GM18519 (cell line): ENCODE data around the gene CEACAM7.
"Not testable (repeated sequence)": the region's sequence is repeated elsewhere in the genome, so short reads cannot be mapped to it uniquely, and the experiment has no call there.

Source experiments
- ATAC-seq: cut with Tn5 transposase; IDR thresholded peaks from one replicate; pipeline ENCODE4 v1.9.1; 2021; ENCODE audit warnings: mild to moderate bottlenecking, moderate library complexity; ENCODE audit not compliant: unreplicated experiment, low FRiP score

Gene CEACAM7

DNA sequence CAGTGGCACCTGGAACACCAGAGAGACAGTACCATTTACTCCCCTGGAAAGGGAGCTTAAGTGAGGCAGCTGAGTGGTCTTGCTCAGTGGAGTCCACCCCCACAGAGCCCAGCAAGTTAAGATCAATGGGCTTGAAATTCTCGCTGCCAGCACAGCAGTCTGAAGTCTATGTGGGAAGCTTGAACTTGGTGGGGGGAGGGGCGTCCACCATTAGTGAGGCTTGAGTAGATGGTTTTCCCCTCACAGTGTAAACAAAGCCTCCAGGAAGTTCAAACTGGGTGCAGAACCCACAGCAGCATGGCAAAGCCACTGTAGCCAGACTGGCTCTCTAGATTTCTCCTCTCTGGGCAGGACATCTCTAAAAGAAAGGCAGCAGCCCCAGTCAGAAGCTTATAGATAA lies 30.9 kb downstream of the CEACAM7 start:
- no peak for ATAC-seq

DNA sequence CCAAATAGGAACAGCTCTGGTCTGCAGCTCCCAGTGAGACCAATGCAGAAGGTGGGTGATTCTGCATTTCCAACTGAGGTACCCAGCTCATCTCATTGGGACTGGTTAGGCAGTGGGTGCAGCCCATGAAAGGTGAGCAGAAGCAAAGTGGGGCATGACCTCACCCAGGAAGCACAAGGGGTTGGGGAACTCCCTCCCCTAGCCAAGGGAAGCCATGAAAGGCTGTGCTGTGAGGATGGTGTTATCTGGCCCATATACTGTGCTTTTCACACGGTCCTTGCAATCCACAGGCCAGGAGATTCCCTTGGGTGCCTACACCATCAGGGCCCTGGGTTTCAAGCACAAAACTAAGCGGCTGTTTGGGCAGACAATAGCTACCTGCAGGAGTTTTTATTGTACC lies 31.3 kb downstream of the CEACAM7 start:
- ATAC-seq = not testable (repeated sequence)

DNA sequence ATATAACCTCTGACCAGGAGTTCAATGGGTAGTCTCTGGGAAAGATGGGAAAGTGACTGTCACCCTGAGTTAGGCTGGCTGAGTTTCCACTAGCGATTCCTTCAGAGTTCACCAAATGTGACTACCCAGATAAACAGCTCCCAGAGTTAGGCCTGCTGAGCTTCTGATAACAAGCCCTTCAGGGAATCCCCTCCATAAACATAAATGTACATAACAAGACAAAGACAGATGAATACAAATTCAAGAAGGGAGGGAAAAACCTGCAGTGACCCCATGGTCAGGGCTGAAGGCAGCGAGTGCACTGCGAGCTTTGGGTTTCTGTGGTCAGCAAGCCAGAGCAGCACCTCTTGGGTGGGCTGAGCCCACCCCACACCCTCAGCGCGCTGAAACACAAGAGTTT lies 35.8 kb downstream of the CEACAM7 start:
- ATAC-seq = no peak

DNA sequence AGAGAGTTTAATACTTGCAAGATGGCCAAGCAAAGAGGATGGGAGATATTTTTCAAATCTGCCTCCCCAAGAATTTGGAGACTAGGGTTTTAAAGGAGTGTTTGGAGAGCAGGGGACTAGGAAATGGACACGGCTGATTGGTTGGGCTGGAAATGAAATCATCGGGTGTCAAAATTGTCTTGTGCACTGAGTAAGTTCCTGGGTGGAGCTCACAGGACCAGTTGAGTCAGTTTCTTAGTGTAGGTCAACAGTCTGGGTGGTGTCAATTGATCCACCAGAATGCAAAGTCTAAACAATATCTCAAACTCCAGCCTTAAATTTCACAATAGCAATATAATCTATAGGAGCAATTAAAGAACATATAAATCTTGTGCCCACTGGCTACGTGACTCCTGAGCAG lies 38.2 kb downstream of the CEACAM7 start:
- ATAC-seq = no peak

DNA sequence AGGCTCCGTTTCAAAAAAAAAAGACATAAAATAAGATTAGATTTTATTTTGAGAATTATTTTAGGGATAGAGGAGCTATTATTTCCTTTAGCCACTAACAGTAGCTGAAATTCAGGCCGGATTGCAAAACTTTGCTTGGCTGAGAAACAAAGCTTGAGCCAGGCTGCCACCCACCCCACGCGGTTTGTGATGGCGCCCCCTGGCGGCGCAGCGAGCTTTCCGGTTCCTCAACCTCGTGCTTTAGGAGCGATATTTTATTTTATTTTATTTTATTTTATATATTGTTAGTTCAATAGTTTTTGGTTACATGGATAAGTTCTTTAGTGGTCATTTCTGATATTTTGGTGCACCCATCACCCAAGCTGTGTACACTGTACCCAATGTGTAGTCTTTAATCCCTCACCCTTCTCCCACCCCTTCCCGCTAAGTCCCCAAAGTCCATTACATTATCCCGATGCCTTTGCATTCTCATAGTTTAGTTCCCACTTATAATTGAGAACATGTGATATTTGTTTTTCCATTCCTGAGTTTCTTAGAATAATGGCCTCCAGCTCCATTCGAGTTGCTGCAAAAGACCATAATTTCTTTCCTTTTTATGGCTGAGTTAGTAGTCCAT lies 41.4 kb downstream of the CEACAM7 start:
- ATAC-seq = no peak

DNA sequence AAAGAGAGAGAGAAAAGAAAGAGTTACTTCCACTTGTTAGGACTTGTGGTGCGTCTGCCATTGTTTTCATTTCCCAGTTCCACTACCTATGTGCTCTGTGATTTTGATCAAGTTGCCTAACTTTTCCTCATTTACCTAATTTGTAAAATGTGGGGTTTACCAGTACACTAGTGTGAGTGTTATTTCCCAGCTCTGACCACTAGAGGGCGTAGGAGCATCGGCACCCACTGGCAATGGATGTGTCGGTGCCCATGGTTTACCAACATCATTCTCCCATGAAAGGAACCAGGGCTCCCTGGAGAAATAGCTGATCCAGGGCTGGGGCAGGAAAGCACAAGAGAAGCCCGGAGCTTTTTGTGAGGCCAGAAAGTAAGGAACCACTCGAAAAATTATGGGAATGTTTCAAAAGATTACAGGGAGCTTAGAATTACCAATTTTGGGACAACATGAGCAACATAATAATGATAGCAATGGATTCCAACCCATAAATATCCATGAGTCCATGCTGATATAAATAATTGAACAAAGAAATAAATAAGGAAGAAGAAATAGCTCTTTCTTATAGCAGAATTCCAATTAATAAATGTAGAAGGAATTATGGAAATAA lies 46.1 kb downstream of the CEACAM7 start:
- ATAC-seq = no peak

DNA sequence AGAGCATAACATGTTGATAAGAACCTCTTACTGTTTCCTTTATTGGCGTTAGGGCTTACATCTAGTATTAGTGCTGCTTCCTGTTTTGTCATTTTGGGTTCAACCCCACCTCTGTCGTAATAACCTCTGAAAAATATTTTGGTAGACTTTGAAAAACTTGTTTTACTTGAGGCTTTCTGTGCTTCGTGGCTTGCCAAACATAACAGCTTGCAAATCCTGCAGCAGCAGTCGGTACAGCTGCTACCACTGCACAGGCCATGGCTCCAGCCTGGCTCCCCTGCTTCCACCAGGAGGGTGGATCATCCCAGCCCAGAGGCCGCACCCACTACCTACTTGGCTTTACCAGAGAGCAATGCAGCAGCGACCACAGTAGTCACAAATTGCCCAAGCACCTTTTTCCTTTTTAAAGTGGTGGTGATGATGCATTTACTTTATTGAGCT lies 49.4 kb downstream of the CEACAM7 start:
- no peak for ATAC-seq

DNA sequence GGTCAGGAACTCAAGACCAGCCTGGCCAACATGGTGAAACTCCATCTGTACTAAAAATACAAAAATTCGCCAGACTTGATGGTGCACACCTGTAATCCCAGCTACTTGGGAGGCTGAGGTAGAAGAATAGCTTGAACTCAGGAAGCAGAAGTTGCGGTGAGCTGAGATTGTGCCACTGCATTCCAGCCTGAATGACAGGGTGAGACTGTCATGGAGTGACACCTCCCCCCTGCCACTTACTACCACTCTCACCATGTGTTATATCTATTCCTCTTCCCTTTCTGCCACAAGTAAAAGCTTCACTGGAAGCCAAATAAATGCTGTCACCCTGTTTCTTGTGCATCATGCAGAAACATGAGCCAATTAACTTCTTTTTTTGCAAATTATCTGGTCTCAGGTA lies 50.6 kb downstream of the CEACAM7 start:
- no peak for ATAC-seq

DNA sequence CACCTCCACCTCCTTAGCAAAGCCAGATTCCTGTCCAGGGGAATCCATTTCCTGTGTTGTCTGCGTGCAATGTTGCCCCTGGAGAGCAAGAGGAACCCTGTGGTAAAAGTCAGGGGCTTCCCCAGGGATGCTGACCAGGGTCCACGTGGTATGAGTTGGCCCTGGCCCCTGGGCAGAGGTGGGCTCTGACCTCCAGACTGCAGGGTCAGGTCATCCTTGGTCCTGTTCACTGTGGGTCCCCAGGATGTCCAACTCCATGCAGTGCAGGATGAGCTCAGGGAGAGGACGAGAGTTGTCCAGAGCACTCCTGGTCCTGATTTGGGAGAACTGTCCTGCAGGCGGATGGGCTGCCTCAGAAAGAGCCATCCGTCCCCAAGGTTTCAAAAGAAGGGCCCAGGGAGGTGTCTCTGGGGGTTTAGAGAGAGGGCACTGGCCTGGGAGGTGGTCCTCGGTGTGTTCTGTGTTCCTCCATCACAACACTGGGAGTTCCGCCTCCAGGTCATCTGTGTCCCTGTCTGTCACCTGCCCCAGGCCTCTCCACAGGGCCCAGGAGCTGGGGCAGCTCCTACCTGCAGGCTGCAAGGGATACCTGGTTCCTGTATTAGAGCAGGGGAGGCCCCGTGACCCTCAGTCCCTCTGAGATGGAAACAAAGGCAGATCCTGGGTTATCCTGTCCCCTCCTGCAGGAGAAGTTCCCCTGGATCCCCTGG lies 59.9 kb downstream of the CEACAM7 start:
- no peak for ATAC-seq

DNA sequence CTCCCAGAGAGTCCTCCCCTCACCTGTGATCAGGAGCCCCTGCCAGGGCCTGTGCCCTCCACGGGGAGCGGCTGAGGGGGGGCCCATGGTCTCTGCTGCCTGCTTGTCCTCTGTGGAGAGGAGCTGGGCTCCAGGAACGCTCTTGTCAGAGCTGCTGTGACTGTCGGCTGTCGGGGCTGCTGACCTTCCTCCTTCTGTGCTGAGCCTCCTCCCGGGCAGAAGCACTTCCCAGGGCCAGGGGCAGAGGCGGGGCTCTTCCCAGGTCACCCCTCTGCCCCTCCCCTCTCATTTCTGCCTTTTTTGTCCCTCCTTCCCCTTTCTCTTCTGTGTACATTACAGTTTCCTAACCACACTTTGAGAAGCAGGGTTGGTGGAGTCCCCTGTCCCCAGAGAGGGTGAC lies 61.2 kb downstream of the CEACAM7 start, which contains the start of gene CEACAM4:
Gene CEACAM4 (minus strand): TSS at position 198 of the 400 bp plus-strand sequence. CDS start 111 bp downstream, at position 87.
- ATAC-seq = no peak

DNA sequence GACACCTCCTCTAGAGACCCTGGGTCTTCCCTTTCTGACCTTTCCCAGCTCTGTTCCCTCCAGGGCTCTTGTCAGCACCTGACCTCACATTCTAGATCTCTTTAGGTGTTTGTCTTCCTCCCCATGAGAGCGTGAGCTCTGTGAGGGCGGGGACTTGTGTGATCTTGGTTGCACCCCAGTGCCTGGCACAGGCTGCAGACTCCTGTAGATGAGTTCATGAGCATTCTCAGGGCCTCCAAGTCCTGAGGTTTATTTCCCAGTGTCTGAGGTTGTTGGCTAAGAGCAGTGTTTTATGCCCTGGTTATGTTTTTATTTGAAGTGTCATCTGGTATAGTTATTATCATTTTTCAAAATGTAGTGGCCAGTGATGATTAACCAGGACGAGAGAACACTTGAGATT lies 61.8 kb downstream of the CEACAM7 start:
- no peak for ATAC-seq

DNA sequence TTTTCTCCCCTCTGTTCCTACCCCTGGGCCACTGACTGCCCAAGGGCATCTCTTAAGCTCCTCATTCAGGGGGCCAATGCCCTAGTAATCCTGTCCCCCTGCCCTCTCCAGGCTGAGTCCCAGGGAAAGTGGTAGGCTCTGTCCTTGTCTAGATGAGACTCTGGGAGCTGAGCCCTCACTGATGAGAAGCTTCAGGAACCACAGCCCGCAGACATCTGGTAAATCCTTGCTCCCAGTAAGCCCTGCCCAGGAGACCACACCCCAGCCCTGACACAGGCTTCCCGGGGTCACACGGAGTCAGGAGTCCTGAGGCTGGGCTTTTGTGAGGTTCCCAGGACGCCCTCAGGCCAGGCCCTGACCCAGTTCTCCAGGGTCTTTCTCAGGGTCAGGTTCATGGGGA lies 63.1 kb downstream of the CEACAM7 start:
- ATAC-seq = no peak

DNA sequence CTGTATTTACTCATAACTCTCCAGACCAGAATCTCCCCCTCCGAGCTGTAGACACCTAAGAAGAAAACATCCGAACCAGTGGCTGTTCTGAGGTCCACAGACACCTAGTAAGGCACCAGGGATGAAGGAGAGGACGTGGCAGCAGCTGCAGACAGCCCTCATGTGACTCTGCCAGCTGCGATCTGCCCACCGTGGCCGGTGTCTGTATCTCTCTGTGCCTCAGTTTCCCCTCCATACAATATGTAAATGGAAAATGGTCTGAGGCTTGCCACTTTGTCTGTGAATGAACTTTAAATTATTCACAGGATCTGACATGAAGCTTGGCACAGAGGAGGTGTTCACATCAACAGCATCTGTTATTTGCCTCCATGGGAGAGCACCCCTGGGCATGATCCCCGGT lies 63.6 kb downstream of the CEACAM7 start:
- ATAC-seq = no peak

DNA sequence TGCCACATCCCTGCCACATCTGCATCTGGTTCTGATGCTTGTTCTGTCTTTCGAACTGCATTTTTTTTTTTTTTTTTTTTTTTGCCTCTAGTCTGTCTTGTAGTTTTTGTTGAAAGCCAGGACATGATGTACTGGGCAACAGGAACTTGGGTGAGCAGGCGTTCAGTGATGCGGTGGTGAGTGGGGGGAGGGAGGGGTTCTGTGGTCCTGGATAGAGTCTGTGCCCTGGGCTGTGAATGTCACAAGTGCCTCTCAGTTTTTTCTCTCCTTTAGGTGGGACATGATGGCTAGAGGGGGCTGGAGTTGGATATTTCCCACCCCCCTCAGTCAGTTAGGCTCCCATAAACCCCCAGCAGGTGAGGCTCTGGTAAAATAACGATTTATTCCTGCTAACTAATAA lies 64.7 kb downstream of the CEACAM7 start:
- no peak for ATAC-seq
